Muscle of leg (tissue), 9 donors: Measurements from ENCODE around the gene SKI. TPM values are rescaled to one million over a fixed set of nuclear protein-coding genes. Genes with fewer than 3 reads are reported as not detected.

Experiments used
- polyA plus RNA-seq, 8 donors: library from polyadenylated mRNA; unstranded; fragments of 120-200 nt; gene quantifications; one replicate each; pipeline versions ENCODE4 v1.2.1 to v1.2.3, GENCODE V29; 2013; ENCODE audit warnings: inconsistent platforms in 1 of 8, low replicate concordance in 1 of 8; ENCODE audit not compliant: insufficient read length in 8 of 8, insufficient read depth in 1 of 8
- total RNA-seq: library from RNA; stranded (reverse); fragments of 120-200 nt; gene quantifications from one replicate; pipeline ENCODE4 v1.2.4, GENCODE V29; 2013

The SKI gene
- total and polyA plus RNA-seq, 9 donors, result 16.8 to 83.2 (median 65.5) TPM

Other genes starting within 250 kb of the SKI start
- gene CFAP74, start 224.5 kb upstream of the SKI start, total RNA-seq, result not detected
- gene CFAP74, start 224.5 kb upstream of the SKI start, polyA plus RNA-seq, result under 1 TPM in 7 of 8 donors, not detected in 1; 0.04 to 0.72 (median 0.22) TPM
- 0.35 TPM for gene GABRD, start 209.0 kb upstream of the SKI start, total RNA-seq
- 1 to 10 TPM in 4 of 8 donors, under 1 TPM in 4; 0.73 to 2.2 (median 0.97) TPM for gene GABRD, start 209.0 kb upstream of the SKI start, polyA plus RNA-seq
- 6.0 TPM for gene PRKCZ, start 177.9 kb upstream of the SKI start, total RNA-seq
- gene PRKCZ, start 177.9 kb upstream of the SKI start, polyA plus RNA-seq, result 10 to 100 TPM in 1 of 8 donors, 1 to 10 TPM in 7; 4.0 to 10.5 (median 5.6) TPM
- 17.0 TPM for gene FAAP20, start 33.5 kb upstream of the SKI start, total RNA-seq
- 10 to 100 TPM; 35.0 to 56.4 (median 46.2) TPM for gene FAAP20, start 33.5 kb upstream of the SKI start, polyA plus RNA-seq
- gene MORN1, start 163.2 kb downstream of the SKI start, total RNA-seq, result 8.0 TPM
- 1 to 10 TPM; 4.3 to 9.3 (median 7.1) TPM for gene MORN1, start 163.2 kb downstream of the SKI start, polyA plus RNA-seq
- gene RER1, start 163.5 kb downstream of the SKI start, total RNA-seq, result 57.5 TPM
- 10 to 100 TPM; 66.7 to 86.6 (median 72.1) TPM for gene RER1, start 163.5 kb downstream of the SKI start, polyA plus RNA-seq
- gene PEX10, start 184.2 kb downstream of the SKI start, total RNA-seq, result 18.3 TPM
- 10 to 100 TPM; 16.3 to 20.6 (median 19.1) TPM for gene PEX10, start 184.2 kb downstream of the SKI start, polyA plus RNA-seq
- 0.35 TPM for gene PLCH2, start 248.0 kb downstream of the SKI start, total RNA-seq
- gene PLCH2, start 248.0 kb downstream of the SKI start, polyA plus RNA-seq, result 1 to 10 TPM in 3 of 8 donors, under 1 TPM in 5; 0.41 to 3.4 (median 0.86) TPM